Activated CD4-positive, alpha-beta T cell treated with anti-CD3 and anti-CD28 coated beads, Interleukin-2, Interleukin-4, amounts not matched to agents 100 ng/mL and 50 ng/mL, durations not matched to agents 16 hours and 8 hours (primary cell): ENCODE data around the gene MCTP1.

Experiments
- DNase-seq: peaks from one replicate; pipeline ENCODE4 v3.0.0-alpha.2; 2020; ENCODE audit warnings: low spot score

Gene MCTP1

DNA sequence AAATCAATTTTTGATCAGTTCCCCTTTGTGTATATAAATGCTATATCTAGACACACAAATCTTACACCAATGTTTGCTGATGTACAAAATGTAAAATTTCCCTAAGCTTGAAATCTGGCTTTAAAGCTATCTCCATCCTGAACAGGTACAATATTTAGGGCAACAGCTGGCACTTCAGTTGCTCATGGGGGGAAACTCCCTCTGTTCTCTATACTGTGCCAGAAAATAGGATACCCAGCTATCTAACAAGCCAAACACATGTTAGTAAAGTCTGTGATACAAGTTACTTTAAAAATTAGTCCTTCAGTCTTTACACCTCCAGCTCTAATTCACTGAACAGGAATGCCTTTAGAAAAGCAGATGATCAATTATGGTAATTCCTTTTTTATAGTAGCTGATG is 474.6 kb downstream of the MCTP1 start:
- no peak for DNase-seq

DNA sequence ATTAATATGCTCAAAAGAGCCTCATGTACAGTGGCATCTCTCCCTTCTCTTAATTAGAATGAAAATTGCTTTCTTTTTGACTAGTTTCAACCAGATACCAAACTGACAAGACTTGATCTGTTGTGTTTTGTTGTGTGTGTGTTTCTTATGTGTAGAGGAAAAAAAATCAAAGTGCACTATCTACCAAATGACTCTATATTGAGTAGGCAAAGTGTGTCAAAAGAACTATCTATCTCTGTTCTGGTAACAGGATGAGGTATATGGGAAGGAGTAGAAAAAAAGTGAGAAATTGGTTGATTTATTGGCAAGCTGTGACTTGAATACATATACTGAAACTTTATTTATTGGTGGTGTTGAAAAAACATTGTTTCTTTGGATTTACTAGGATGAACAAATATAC is 476.4 kb downstream of the MCTP1 start:
- DNase-seq, result no peak

DNA sequence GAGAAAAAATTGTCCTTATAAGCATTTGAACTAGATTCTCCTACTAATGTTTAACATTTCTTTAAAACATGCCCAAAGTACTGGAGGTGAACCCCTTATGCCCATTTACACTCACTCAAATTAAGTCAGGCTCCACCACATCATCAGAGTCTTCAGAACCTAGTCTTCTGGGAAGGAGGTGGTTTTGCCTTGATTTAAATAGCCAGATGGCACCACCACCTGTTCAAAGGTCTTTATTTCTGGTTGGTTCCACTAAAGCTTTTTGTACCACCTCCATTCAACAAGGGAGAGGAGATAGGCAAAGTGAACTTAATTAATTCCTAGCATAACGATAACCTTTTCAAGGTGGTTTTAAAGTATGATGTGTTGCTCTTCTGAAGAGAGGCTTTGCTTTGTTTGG is 476.9 kb downstream of the MCTP1 start:
- no peak for DNase-seq

DNA sequence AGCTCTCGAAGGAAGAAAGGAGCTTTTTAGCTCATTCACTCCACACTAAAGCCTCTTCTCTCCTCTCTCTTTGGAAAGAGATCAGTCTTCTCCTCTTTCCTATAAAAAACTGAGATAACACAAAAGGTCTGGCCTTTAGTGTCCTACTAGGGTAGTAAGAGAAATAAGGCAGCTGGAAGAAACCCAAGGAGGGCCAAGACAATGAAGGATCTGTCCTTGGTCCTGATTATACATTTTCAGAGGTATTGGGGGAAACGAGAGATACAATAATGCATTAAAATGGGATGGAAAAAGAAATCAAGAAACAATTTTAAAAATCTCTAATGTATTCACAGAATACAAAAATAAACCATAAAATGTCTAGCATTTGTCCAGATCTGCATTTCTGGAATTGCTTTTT is 482.4 kb downstream of the MCTP1 start:
- DNase-seq, result no peak

DNA sequence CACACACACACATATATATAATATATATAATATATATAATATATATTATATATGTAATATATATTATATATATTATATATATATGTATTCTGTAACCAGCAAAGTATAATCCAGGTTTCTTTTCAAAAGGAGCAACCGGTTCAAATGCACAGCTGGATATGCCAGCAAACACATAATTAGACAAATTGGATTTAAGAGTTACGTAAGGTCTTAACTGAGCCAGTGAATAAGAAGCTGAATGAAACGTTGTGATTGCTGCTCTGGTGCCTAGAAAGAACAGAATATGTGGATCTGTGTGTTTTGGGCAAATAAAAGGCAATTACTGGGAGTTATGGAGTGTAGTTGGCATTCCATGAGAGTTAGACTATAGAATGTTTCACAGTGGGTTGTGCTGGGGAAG is 488.3 kb downstream of the MCTP1 start:
- DNase-seq, result no peak

DNA sequence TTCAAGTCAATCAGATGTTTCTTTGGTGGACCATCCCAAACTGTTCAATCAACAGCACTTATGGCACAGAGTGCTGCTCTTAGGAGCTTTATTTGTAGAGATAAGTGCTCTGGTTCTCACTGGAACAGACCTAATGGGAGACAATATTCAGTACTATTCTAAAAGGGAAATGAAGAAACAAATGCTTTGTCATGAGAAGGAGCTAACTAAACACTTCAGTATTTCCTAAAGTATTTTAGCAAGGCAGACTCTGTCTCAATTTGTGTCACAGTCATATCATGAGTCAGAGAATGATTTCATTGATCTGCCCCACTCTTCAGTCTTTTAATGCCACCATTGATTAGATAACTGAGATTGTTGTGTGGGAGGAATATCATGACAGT is 491.1 kb downstream of the MCTP1 start:
- DNase-seq, result peak; percentile 73

DNA sequence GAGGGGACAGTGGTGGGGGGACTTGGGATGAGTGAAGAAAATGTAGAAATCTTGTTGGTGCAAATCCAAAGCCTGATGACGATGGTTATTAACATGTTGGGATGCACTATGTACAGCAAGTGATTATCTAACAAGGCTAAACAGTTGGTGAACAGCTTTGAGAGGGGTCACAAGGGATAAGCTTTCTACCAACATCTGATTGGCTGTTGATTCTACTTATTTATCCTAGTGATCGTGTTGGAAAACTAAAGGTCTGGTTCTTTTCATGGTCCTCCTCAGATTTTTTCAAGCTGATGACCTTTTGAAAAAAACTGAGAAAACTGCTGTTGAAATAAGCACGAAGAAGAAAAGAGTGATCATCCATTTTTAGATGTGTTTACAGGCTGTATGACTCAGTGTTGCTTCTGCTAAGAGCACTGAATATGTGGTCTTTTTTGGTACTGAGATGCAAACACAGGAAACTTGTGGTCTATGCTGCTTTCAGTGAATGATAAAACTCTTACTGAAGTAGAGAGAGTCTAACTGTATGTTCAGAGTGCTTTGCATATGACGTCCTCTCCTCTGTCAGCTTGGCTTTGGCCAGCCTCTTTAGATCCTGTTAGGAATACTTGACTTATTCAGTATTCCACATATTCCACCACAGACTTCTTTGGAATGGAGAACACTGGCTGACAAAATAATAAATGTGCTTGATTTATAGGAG is 491.6 kb downstream of the MCTP1 start:
- DNase-seq, result peak; percentile 89

DNA sequence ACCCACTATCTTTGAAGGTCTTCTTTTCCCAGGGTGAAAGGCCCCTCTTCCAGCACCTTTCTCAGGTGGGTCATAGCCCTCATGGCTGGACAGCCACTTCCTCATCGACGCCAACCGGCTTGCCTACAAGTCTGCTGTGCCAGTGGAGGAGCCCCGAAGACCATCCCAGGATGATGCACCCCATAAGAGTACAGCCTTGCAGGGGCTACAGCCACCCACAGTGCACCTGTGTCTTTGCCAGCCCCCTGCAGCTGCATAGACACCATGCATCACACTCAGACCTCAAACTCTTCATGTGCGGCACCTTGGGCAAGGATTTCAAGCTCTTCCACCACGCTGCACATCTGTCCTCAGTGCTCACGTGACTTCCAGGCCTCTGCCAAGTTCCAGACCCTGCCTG is 493.1 kb downstream of the MCTP1 start:
- DNase-seq, result no peak

DNA sequence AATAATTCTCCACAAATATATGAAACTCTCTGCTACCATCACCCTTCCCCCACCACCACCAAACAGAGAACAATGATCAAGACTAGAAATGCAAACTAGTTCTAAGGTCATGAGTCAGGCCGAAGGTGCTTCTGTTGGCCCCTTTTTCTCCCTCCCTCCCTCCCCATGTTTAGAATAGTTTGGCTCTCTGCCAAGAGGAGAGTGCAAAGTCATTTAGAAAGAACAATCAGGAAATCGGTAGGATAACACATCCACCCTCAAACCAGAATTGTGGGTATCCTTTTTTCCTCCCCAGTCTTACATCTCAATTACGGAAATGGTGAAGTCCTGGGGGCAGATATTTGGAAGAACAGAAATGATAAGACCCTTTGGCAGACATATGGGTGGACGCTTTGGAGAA is 496.4 kb downstream of the MCTP1 start:
- no peak for DNase-seq

DNA sequence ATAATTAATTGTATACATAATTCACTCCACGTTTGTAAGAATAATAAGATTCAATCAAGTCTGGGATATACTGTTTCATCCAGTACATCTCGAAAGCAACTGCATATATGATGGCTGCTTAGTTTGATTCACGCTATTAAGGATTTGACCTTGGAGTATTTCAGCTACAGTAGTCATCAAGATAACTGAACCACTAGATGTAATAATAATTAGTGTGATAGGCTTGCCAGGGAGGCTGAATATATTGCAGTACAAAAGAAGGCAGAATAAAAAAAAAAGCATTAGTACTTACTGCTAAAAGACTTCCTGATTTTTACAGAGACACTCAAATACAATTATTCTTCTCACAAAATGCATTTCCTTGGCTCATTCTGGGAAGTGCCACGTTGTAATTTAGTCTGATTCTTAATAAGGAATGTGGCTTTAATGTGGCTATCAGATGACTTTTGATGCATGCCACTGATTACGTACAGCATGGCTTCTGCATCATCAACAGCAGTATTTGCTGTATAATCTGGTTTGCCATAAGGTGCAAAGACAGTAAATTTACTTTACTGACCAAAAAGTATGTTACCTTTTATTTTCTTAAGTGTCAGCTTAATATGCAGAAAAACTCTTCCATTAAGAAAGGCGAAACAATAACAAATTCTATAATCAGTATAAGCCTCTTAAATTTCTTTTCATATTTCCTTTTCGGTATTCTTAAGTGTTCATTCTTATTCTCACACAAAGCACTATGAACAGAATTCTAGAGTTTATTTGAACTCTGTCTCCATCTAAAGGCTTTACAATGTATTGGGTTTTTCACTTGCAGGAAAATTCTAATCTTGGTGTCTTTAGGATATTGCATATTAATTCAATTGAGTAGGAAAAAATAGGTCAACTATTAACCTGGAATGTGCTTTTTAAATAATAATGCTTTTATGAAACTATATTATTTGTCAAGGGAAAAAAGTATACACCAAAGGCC is 500.1 kb downstream of the MCTP1 start:
- no peak for DNase-seq

DNA sequence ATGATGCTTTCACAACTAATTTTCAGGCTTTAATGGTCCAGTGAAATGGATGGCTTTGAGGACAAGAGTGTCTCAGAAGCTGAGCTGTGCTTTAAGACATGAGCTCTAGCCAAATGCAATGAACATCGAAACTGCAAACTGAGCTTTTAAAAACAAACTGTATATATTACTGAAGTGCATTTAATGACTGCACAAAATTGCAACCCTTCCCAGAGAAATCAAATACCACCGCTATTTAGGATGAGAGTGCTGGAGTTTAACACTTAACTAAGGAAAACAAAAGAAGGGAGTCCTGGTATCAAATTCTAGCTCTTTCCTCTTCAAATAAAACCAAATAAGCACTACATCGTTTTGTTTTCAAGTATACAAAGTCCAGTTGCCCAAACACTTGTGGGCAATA is 502.5 kb downstream of the MCTP1 start:
- DNase-seq, result no peak

DNA sequence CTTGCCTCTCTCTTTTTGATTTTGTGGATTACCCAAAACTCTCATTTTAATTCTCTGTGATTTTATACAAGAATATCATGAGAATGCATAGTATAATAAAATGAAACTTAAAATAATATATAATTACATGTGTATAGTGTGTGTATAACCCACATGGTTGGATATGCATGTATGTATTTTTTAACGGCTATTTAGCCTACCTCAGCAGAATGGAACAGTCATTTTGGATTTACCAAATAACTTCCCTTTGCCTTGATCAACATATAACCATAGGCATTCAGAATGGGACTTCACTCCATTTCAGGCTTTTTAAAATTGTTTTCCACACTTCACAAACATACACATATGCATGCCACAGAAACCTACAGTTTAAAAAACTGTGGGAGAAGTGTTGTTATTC is 505.2 kb downstream of the MCTP1 start:
- DNase-seq, result no peak

DNA sequence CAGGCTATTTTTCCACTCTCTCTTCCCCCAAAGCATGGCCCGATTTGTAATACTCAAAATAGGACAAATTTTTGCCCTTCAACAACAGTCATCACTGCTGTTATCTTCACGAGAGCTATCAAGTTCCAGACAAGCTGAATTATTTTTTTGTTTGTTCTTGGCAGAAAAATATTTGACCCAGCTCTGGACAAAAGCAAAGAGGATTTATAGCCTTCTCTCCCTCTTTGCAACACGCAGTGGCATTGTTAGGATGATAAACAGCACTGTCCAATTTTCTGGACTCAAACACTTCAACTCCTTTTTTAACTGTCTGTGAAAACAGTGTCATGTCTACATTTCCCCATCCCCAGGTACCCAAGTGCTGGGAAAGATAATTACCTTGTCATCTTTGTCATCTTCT is 506.2 kb downstream of the MCTP1 start:
- no peak for DNase-seq

DNA sequence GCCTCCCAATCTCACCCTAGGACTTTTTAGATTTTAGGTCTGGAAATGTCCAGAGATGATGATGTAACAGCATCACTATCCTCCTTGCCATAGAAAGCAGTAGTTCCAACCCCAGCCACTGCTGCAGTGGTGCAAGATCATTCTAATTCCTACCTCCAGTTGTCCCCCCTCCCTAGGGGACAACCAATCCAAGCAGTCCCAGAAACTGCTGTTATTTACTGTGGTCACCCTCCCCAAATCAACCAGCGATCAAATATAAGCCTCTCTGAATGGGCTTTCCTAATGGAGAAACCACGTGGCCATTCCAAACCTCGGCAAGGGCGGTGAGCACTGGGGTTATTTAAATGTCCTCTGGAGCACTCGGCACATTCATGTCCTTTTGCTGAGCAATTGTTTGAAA is 506.6 kb downstream of the MCTP1 start:
- no peak for DNase-seq

DNA sequence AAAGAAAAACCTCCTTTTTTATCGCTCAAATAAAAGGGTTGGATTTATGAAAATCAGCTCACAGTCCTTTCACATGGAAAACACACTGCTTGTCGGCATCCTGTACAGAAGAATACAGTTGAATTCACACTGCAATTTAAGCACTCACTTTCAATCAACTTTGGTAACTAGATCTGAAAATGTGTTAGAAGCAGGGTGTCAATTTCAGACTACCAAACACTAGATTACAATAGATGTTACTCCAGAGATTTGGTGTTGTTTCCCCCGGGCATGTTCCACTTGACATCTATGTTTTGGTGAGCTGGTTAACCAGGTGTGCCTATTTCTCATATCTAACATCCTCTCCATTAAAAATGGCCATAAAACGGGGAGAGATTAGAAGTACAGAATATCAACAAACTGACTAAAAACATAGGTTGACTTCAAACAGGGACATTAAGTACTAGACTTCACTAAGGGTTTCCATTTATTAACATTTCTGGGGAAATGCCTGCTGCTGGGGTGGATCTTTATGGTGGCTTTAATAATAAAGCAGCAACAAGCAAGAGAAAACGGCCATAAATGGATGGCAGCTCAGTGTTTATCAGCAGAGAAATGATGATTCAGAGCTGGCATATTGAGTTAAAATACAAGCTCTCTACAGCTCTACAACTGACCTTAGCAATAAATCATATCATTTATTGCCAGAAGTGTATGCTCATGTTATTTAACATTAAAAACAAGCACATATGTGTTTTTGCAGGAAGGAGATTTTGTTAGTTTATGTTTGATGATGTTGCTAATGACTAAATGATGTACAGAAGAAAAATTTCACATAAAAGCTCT is 507.6 kb downstream of the MCTP1 start:
- DNase-seq, result no peak

DNA sequence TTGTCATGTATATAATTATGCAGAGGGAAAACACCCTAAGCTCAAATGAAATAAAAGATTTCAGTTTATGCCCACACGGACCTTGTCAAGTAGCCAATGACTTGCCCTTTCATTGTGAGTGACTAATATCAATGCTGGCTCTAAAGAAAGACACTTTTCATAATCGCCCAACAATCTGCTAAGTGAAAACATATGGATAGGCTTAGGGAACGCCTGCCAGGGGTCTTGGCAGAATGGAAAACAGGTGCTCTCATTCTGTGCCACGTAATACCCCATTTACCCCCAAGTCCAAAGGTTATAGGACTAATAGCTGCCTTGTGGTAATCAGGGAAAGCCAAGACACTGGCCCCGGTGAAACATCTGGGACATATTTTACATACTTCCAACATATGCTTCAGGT is 508.7 kb downstream of the MCTP1 start:
- no peak for DNase-seq

DNA sequence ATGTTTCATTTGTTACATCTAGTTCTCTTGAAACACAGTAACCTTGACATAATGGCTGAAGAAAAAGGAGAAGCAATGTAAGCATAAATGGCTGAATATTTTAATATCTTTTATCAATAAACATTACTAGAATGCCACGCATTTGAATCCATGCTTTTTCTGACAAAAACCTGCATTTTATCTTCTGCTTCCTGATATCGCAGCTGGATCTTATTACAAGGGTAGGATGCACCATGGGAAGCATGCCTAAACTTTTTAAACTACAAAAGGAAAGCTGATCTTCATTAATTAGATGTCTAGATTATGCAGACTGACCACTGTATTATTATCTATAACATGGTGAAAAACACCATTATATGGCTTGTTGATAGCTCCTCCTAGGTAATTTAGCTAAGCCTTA is 509.8 kb downstream of the MCTP1 start:
- DNase-seq, result no peak

DNA sequence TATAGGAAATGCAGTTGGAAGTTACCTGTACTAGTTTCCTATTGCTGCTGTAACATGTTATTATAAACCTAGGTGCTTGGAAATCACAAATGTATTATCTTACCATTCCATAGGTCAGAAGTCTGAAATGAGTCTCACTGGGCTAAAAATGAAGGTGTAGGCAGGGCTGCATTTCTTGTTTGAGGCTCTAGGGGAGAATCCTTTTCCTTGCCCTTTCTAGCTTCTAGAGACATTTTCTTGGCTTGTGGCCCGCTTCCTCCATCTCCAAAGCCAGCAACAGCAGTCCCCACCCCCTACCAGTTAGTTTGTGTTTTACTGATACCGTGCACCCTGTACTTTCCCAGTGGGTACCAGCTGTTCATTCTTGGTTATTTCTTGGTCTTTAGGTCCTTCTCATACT is 513.2 kb downstream of the MCTP1 start:
- DNase-seq, result no peak

DNA sequence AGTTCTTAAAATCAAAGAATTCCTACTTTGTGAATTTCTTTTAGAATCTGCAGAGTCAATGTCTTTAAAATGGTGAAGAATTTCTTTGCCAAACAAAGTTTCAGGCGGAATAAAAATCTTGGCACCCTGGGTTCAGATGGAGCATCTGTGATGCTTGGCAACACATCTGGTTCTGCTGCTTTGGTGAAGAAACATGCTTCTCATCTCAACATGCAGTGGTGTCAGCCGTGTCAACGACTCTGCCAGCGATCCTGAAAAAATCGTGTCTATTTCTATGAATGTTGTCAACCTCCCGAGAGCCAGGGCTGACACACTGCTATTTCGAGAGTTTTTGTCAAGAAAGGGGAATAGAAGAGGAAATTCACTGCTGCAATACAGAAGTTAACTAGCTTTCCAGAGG is 514.9 kb downstream of the MCTP1 start:
- DNase-seq, result no peak

DNA sequence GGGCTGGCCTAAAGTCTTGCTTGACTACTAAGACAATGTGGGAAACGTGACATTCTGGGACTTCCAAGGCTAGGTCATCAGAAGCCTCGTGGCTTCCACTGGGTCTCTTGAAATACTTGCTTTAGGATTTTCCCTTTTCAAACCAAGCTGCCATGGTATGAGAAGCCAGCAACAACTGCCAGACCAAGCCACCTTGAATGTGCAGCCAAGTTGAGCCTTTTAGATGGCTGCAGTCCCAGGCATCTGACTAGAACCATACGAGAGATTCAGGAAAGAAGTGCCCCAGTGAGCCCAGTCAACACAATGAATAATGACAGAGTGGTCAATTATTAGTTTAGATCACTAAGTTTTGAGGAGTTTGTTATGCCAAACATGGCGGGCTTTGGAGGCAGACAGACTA is 523.1 kb downstream of the MCTP1 start:
- DNase-seq, result no peak

DNA sequence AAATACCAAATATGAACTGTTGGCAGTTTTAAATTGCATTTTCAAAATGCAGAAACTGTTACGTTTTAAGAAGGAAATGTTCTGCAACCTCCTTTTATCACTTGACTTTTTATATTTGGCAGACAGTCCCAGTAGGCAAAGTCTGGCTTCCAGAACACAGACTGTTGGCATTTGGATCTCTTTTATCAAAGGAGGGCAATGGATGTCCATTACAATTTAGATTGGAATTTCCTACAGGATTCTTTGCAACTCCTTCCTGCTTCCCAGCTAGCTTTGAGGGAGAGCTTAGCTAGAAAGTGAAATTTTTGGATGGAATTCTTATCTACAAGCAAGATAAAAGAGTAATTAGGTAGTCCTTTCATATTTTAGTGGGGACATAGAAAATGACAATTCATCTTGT is 523.8 kb downstream of the MCTP1 start:
- DNase-seq, result no peak

DNA sequence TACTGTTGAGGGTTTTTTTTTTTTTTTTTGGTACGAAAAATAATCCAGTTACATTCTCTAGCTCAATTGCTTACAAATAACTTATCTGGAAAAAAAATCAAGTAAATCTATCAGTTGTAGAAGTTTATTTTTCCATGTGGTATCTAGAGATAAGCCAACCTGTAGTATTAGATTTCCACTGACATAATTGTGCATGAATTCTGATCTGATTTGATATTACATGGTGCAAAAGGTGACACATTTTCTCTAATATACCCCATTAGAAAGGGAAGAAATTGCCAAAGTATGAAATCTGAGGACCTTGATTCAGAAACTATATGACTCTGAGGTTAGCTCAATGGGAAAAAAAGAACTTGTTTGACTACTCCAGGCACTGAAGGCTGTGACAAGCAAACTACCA is 524.9 kb downstream of the MCTP1 start:
- no peak for DNase-seq

DNA sequence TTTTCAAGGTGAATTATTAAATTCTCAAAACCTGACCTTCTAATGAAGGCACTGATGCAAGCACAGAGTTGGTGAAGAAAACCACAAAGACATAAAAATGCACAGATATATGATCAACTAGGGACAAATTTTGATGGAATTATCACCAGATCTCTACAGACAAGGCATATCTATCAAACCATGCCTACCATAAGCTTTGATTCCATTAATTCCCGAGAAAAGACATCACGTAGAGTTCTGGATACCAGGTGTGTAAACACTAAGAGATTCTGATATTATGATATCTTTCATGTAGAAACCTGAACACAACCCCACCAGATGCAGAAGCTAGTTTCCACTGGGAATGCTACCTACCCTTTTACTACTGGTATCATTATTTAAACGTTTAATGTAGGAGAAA is 525.9 kb downstream of the MCTP1 start:
- DNase-seq, result no peak
